Activated CD8-positive, alpha-beta memory T cell treated with anti-CD3 and anti-CD28 coated beads, Interleukin-2, amount 50 U/mL, for 1 hour (primary cell): ENCODE results near the gene REG4.

Source experiments
- DNase-seq: peaks from one replicate; pipeline ENCODE4 v3.0.0-alpha.2; 2020; ENCODE audit errors: extremely low read depth

REG4 gene

DNA sequence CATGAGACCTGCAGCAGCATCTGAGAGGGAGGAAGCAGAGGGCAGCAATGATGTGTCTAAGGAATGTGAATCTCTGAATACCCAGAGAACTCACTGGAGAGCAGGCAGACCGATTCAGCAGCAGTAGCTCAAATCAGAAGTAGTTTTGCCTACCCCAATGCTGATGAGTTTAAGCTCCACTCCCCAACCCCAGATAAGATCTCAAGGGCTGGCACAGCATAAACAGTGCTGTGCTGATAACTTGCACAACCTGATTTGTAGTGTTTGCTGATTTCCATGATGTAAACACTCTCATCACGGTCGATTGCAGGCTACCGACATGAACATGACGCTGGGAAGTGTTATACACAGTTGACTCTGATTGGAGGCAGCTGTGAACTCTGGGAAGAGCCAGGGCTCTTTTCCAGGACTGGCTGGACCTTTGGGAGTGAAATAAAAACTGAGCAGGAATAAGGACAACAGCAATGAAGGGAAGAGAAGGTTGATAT is 31.3 kb downstream of the REG4 start:
- DNase-seq = no peak

DNA sequence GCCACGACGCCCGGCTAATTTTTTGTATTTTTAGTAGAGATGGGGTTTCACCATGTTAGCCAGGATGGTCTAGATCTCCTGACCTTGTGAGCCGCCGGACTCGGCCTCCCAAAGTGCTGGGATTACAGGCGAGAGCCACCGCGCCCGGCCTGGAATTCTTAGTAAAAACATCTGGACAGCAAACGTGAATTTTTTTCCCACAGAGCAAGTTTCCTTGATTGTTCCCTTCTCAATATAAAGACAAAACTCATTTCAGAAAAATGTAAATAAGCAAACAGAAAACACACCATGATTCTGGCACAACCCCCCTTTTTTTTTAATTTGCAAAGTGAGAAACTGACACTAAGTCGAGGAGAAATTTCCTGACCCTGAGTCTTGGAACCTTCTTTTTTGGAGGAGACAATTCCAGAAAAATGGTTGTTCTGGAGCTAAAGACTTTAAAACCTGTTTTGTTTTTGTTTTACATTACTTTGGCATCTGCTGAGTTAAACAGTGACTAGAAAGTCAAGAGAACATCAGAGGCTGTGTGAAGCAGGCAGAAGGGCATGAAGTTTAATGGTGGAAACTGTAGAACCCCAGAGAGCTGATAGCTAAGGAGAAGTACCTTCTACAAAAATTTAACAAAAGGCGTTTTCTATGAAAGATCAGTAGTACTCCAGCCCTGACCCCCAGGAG is 32.2 kb downstream of the REG4 start:
- DNase-seq = no peak

DNA sequence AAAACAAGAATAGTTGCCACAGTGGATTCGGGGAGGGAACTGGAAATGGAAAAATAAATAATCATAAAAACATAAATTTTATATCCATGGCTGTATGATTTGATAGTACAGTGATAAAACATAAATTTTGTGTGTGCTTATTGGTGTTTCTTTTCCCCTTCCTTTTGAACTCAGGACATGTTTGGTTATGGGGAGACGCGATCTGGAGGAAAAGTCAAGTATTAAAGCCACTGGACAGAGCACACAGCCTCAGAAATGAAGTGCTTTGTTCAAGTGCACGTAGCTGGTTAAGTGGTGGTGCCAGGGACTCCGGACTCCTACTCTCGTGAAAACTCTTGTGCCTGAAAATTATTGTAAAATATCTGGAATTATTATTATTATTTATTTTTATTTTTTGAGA is 32.9 kb downstream of the REG4 start:
- DNase-seq = no peak

DNA sequence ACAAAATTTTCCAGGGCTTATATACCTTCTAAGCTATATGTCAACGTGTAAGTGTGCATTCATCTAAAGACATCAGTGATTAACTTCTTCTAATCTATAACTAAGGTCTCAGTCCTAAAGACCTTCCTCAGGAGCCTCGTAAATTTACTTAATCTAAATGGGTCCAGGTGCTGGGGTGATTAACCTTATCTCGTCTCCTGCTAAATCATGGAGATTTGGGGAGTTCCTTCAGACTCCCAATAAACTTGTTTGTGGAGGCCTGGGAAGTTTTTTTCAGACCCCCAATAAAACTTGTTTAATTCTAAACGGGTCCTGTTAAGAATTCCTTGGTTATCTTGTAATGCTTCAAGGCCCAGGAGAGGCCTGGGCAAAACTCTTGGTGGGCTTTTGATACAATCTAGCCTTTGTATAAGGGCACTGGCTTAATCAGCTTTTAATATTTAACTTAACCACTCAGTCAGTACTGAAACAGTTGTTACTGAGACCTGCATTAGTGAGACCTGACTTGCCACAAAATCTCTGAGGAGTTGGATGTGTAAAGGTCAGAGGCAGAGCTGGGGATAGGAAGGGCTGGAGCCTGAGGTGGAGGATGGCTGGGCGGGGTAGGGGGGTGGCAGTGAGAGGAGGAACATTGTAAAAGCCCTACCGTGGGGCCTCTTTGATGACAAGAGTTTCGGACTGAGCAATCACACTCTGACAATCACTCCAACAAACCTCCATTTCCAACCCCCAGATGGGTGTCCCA is 36.3 kb downstream of the REG4 start:
- DNase-seq = no peak

DNA sequence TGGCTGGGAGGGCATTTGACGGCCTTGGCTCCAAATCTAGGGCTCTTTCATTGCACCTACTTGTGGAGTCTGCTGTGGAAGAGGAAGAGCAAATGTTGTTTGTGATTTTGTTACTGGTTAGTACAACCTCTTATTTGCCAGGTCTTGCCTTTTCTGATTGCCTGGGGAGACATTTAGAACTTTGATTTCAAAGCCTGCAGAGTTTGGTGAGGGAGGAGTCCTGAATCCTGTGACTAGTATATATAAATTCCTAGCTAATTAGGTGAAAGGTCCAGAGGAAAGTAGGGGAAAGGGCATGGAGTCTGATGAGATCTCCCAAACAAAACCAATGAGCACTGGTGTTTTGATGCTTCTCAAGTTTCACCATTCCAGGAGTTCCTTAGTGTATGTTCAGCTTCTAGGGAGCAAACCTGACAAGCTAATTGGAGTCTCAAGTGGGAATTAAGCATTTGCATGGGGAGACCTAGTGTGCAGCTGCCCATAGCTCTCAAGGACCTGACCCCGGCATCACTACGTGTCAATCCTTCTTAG is 37.5 kb downstream of the REG4 start:
- DNase-seq = no peak

DNA sequence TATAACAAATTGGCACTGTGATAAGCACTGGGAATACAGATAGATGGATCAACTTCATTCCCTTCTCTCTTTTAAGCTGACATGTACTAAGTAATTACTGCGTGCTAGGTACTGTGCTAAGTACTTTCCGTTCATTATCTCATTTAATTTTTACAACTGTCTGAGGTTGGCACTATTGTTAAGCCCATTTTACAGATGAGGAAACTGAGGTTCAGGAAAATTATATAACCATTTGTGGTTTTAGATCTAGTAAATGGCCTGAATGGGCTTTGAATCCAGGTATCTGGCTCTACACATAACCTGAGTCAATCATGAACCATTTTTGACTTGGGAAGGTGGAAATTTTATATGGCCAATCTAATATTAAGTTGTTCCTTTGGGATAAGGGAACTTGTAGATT is 39.0 kb downstream of the REG4 start:
- DNase-seq = no peak

DNA sequence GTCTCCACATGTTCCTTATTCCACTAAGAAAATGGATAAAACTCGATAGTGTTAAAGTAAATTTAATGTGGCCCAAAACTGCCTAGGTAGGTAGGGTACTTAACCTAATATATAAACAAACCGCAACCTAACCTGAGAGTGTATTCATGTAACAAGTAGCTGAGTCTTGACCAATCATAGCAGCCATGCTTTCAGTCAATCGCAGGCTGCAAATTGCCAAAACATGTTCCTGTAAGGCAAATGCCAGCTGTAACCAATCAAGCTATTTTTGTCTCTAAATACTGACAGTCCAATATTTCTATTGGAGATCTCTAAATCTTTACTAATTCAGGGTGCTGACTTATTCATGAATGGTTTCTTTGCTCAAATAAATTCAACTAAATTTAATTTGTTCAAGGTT is 39.5 kb downstream of the REG4 start:
- no peak for DNase-seq

DNA sequence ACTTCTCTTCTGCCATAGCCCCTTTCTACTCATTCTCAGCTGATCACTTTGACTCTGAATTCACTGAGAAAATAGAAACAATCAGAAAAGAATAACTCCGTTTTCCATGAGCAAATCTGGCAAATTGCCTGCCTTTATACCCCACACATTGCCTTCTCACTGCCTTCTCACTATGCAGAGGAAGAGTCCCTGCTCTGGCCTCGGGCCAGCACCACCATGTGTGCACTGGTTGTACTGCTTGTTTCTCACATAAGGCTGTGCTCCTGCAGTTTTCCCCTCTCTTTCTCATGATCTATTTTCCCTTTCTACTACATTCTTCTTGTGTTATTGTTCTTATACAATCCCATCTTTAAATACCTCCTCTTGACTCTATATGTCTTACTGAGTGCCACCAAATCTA is 40.2 kb downstream of the REG4 start:
- no peak for DNase-seq

DNA sequence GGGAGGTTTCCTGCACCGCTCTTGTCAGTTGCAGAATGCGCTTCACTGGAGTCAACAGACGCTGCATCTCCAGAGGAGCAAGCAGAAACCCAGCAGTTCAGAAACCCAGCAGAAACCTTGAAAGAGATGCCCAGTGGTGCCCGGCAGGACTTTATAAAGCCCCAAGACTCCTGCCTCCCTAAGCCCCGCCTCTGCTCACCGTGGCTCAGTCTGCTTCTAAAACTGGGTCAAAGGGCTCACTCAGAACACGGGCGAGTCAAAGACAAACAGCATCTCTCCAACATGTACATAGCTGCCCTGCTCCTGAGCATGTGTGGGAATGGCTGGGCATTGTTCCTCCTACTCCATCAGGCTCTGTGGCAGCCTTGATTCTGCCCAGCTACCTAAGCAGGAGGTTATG is 42.5 kb downstream of the REG4 start, which contains the start of gene HMGCS2:
TSS of gene HMGCS2 (minus strand) at position 128 of the 400 bp plus-strand sequence. CDS start at position 67, 61 bp downstream.
- DNase-seq = no peak

DNA sequence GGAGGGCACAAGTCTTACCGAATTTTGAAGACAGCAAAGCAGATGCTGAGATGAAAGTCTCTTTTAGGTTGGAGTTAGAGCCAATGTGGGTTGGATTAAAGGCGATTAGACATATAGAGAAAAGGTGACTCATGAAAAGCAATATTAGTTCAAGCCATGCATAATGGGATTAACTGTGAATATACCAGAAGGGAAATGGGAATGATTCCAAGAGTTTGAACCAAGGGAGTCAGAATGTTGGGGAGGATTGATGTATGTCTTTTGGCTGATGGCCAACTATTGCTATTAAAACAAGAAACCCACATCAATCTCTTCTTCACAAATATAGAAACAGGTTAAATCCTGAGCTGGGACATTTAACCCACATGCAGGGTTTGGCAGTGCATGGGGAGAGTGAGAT is 43.8 kb downstream of the REG4 start:
- no peak for DNase-seq

DNA sequence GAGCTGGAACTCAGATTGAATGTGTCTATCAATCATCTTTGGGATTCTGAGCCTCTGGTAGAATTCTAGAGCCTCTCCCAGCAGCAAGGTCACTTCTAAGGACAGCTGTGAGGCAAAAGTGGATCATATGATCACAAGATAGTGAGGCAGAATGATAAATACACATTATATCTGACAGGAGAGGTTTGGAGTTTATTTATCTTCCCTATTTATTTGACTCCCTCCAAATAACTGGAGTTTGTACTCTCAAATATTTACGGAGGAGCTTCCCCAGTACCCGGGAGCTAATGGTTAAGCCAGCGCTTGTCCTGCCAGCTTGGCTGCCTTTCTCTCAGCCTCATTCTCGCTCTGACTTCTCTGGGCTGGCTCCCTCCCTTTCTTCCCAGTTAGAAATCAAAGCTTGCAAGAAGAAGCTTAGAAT is 44.9 kb downstream of the REG4 start:
- DNase-seq = no peak

DNA sequence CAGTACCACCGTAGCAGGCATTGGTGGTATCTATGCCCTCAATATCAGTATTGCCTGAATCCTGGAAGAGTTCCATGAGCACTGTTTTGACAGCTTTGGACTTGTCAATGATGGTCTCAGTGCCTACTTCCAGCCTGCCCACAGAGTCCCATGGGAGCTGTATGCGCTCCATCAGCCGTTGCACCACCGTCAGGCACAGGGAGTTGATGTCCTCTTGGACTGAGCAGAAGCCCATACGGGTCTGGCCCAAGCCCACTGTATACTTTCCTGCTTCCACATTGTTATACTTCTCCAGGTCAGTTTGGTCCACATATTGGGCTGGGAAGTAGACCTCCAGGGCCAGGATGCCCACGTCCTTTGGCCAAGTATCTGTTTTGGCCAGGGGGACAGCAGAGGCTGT is 47.0 kb downstream of the REG4 start:
- DNase-seq = no peak

DNA sequence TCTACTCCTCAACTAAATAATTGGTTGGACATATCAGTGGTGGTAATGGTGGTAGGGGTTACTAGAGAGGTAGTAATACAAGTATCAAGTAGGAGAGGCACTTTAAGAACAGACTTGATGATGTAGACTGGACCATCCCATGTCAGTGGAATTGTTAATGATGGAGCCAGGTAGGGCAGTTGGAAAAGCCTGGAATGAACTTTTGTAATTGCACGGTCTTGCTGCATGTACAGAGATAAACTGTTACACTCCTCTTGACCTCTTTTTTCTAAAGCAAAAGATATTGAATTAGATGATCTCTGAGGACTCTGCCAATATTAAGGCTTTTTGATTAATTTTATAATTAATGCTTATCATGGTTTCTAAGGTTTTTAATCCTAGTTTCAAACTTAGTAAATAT is 48.3 kb downstream of the REG4 start:
- DNase-seq = no peak

DNA sequence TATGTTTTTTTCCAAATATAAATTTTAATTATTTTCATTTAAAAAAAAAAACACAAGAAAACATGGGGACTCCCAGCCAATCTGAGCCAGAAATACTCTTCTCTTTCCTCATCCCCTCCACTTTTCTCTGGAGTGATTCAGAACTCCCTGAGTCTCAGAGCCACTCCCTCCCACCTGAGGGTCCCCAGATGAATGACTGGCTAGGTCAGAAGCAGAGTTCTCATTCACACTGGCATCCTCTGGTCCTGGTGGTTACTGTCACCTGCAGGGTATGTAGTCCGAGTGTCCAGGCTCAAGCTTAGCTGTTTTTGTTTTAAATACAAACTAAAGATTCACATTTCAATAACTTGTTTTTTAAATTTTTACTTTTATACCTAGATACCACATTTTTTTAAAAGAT is 48.9 kb downstream of the REG4 start:
- DNase-seq = no peak

DNA sequence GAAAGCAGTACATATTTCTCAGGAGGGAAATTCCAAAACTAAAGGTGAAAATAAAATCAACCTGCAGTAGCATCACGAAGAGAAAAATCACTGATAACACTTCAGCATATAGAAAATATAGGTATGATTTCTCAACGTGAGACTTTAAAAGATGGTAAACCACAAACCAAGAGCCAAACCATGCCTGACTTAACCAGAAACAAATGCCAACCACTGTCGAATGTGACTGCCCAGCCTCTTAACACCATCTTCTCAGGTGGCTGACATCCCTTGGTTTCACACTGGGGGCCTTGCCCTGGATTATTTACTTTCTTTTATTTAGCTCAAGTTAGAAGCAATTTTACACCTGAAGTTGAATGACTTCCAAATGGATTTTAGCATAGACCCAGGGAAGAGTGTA is 52.7 kb downstream of the REG4 start:
- DNase-seq = no peak

DNA sequence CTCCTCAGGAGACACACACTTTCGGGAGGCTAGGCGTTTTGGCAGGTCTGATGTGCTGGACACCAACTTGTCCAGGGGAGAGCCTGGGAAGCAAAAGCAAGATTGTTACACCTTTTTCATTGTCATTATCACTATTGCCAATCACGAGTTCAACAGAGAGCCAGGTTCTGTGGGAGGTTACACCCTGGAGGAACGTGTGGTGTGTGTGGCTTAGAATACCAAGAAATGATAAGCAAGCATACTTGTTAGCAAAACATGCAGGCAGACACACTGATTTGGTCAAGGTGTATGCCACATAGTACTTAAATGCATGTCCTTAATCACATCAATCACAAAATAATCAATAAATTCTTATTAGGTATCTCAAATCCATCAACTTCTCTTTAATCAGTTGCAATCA is 58.7 kb downstream of the REG4 start:
- no peak for DNase-seq

DNA sequence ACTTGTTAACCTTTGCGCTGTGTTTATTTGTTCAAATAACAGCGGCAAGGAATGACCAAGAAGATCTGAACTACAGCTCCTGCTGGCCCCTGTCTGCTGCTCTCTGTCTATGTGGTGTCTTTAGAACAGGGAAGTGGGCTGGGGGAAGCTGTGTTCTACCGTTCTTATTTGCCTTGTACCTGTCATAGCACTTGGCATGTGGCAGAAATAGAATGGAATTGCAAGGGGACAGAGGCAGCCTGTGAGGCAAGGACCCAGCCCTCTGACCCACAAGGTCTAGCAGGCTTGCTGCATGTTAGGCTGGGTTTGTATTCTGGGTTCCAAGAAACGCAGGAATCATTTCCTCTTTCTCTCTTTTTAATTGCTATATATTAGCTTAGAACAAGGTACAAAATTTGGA is 63.2 kb downstream of the REG4 start:
- DNase-seq = no peak

DNA sequence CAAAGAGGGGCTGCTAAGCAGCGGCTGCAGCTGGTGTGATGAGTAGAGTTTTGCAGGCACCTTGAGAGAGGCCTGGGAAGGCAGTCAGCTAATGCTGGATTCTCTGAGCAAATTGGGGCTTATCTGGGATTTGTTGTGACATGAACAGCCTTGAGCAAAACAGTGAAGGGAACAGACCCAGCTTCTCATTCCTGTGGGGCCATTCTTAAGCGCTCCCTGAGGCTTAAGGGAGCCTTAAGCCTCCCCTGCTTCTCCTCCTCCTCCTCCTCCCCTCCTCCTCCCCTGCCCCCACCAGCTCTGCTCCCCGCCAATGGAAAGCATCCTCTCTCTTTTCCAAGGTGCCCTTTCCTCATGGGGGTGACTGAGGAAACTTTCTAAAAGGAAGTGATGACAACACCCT is 63.8 kb downstream of the REG4 start:
- no peak for DNase-seq

DNA sequence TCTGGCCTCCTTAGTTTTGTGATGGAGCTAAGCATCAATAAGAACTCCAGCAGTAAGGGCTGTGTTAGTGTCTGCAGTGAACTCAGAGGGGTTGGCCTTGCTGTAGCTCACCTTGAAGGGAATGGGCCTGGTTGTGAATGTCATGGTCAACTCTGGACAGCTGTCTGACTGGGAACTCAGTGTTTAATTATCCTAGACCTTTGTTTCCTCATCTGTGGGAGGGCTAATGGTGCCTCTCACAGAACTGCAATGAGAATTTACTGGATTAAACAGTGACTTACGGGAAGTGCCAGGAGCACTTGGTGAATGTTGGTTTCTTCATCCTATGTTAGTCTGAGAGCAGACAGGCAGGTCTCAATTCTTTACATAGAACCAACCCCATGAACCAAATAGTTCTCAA is 66.2 kb downstream of the REG4 start:
- no peak for DNase-seq

DNA sequence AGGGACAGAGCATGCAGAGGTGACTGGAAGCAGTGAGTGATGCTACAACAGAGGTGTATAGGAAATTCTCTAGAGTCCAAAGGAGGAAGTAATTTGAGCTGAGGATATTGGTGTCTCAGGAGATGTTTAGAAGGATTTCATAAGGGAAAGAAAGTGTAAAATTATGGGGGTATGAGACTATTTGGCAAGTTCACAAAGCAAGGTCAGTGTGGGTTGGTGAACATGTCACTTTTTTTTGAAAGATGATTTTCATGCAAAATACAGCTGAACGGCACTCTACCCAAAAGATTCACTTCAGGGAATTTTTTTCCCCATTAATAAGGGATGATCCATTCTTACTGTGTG is 66.7 kb downstream of the REG4 start:
- no peak for DNase-seq
